ENCODE data around the gene OR10P1.

OR10P1 gene

GRCh38 chr12:55686366-55687010 is 49.8 kb downstream of the OR10P1 start:
- no peaks in the 10 kb centered on the region for H4K20me1 ChIP-seq (ENCODE audit: insufficient read depth, low read length, poor library complexity, severe bottlenecking)
- H3K9me2 ChIP-seq (replicated peaks; ENCODE audit: low read depth, low read length) = no peaks in the 10 kb centered on the region
- H3K9me3 ChIP-seq (ENCODE audit: insufficient read depth, low read depth, low read length) = no peaks in the 10 kb centered on the region
- peaks cover 23% of the 10 kb centered on the region for H3K4me1 ChIP-seq (ENCODE audit: insufficient read depth, low read length, poor library complexity, severe bottlenecking)
- H3F3A ChIP-seq (ENCODE audit: low read depth) = no peaks in the 10 kb centered on the region
- TF ChIP-seq CTCF (conservative IDR thresholded peaks at IDR 0.05; ENCODE audit: low read length) (no peak), EZH2phosphoT487 (IDR thresholded peaks at IDR 0.05; ENCODE audit: borderline replicate concordance) (no peak)
- H3K27me3 ChIP-seq (ENCODE audit: insufficient read depth, low read length, poor library complexity, severe bottlenecking) = no peaks in the 10 kb centered on the region
- H2AFZ ChIP-seq (ENCODE audit: low read length) = no peak overlapping the region
- H3K9ac ChIP-seq (ENCODE audit: low read depth, low read length, poor library complexity, severe bottlenecking) = no peak overlapping the region
- no peak overlapping the region for H3K4me3 ChIP-seq (ENCODE audit: low read length, poor library complexity, severe bottlenecking)
- H3K36me3 ChIP-seq (ENCODE audit: insufficient read depth, low read length) = no peaks in the 10 kb centered on the region
- H3K79me2 ChIP-seq (ENCODE audit: insufficient read depth, low read length) = peaks cover 15% of the 10 kb centered on the region; the same call in 1 of the 2 replicates
- no peak overlapping the region for H3K4me2 ChIP-seq (ENCODE audit: low read depth, low read length, poor library complexity, severe bottlenecking)

All from Loucy (cell line).